ENCODE measurements around the gene OBSCN. TPM values are rescaled to one million over a fixed set of nuclear protein-coding genes. Genes with fewer than 3 reads are reported as not detected.

OBSCN gene
- total RNA-seq, 6 experiments from 2014 or later = 0.27 to 1.8 (median 0.53) TPM

DNA sequence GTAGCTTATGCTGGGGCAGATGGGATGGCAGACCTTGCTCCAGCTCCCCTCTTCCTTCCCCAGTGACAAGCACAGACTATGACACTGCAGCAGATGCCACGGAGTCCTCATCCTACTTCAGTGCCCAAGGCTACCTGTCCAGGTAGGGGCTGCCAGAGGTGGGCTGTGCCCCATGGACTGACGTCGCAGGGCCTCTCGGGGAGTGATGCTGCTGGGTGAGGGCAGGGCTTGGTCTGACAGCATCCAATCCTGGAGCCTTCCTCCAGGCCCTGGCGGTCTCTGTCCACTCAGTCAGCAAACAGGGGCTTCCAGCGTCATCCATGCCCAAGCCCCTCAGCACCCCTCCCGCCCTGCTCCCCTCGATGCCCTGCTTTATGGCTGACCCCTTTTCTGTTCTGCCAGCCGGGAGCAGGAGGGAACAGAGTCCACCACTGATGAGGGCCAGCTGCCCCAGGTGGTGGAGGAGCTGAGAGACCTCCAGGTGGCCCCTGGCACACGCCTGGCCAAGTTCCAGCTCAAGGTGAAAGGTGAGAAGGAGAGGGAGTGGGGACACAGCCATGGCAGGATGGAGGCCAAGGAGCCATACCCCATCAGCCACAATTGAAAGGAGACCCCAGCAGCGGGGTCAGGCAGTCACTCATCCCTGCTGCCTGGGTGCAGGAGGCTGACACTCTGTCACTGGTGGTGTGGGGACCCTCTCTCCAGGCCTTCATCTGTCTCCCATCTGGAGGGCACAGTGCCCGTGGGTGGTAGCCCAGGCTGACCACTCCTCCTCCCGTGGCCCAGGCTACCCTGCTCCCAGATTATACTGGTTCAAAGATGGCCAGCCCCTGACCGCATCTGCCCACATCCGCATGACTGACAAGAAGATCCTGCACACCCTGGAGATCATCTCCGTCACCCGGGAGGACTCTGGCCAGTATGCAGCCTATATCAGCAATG is 125.2 kb downstream of the OBSCN start:
- Mint-ChIP-seq H3K4me3 (no peak overlapping the region), H3K36me3 (ENCODE audit: low read depth) (no peaks in the 10 kb centered on the region), H3K4me1 (ENCODE audit: low read depth) (no peaks in the 10 kb centered on the region), H3K27me3 (ENCODE audit: insufficient read depth) (no peaks in the 10 kb centered on the region; the same call in 1 of the 2 replicates), H3K9me3 (peaks cover 15% of the 10 kb centered on the region), H3K27ac (no peak overlapping the region)
- DNase-seq = no peak
- TF ChIP-seq CTCF (IDR thresholded peaks at IDR 0.05) = no peak

GRCh38 chr1:228333739-228334115 is 125.9 kb downstream of the OBSCN start:
- H3K27ac Mint-ChIP-seq = no peak overlapping the region
- no peaks in the 10 kb centered on the region for H3K36me3 Mint-ChIP-seq (ENCODE audit: low read depth)
- DNase-seq = no peak
- H3K27me3 Mint-ChIP-seq (ENCODE audit: insufficient read depth) = no peaks in the 10 kb centered on the region; the same call in 1 of the 2 replicates
- TF ChIP-seq CTCF (IDR thresholded peaks at IDR 0.05) = no peak
- H3K9me3 Mint-ChIP-seq = peaks cover 15% of the 10 kb centered on the region
- no peak overlapping the region for H3K4me3 Mint-ChIP-seq
- no peaks in the 10 kb centered on the region for H3K4me1 Mint-ChIP-seq (ENCODE audit: low read depth)

GRCh38 chr1:228334226-228334935 is 126.5 kb downstream of the OBSCN start:
- Mint-ChIP-seq H3K4me3 (no peak overlapping the region), H3K9me3 (peaks cover 17% of the 10 kb centered on the region), H3K36me3 (ENCODE audit: low read depth) (no peaks in the 10 kb centered on the region), H3K27me3 (ENCODE audit: insufficient read depth) (no peaks in the 10 kb centered on the region; the same call in 1 of the 2 replicates), H3K27ac (no peak overlapping the region), H3K4me1 (ENCODE audit: low read depth) (no peaks in the 10 kb centered on the region)
- DNase-seq = no peak
- no peak for TF ChIP-seq CTCF (IDR thresholded peaks at IDR 0.05)

- no peaks in the 10 kb centered on the region for H3K36me3 Mint-ChIP-seq (ENCODE audit: low read depth)
- H3K4me3 Mint-ChIP-seq = no peak overlapping the region
- H3K27me3 Mint-ChIP-seq (ENCODE audit: insufficient read depth) = no peaks in the 10 kb centered on the region; the same call in 1 of the 2 replicates
- no peak for DNase-seq
- TF ChIP-seq CTCF (IDR thresholded peaks at IDR 0.05) = no peak
- H3K9me3 Mint-ChIP-seq = peaks cover 20% of the 10 kb centered on the region
- H3K27ac Mint-ChIP-seq = no peak overlapping the region
- H3K4me1 Mint-ChIP-seq (ENCODE audit: low read depth) = no peaks in the 10 kb centered on the region
Measured at GRCh38 chr1:228334954-228335353, 127.1 kb downstream of the OBSCN start.

GRCh38 chr1:228335406-228336307 is 127.8 kb downstream of the OBSCN start:
- no peak overlapping the region for H3K4me3 Mint-ChIP-seq
- no peak for TF ChIP-seq CTCF (IDR thresholded peaks at IDR 0.05)
- no peak for DNase-seq
- no peaks in the 10 kb centered on the region for H3K4me1 Mint-ChIP-seq (ENCODE audit: low read depth)
- no peaks in the 10 kb centered on the region for H3K36me3 Mint-ChIP-seq (ENCODE audit: low read depth)
- no peak overlapping the region for H3K27ac Mint-ChIP-seq
- H3K9me3 Mint-ChIP-seq = peaks cover 24% of the 10 kb centered on the region
- no peaks in the 10 kb centered on the region; the same call in 1 of the 2 replicates for H3K27me3 Mint-ChIP-seq (ENCODE audit: insufficient read depth)
